ENCODE results near the gene IGFBP6.

The IGFBP6 gene

DNA sequence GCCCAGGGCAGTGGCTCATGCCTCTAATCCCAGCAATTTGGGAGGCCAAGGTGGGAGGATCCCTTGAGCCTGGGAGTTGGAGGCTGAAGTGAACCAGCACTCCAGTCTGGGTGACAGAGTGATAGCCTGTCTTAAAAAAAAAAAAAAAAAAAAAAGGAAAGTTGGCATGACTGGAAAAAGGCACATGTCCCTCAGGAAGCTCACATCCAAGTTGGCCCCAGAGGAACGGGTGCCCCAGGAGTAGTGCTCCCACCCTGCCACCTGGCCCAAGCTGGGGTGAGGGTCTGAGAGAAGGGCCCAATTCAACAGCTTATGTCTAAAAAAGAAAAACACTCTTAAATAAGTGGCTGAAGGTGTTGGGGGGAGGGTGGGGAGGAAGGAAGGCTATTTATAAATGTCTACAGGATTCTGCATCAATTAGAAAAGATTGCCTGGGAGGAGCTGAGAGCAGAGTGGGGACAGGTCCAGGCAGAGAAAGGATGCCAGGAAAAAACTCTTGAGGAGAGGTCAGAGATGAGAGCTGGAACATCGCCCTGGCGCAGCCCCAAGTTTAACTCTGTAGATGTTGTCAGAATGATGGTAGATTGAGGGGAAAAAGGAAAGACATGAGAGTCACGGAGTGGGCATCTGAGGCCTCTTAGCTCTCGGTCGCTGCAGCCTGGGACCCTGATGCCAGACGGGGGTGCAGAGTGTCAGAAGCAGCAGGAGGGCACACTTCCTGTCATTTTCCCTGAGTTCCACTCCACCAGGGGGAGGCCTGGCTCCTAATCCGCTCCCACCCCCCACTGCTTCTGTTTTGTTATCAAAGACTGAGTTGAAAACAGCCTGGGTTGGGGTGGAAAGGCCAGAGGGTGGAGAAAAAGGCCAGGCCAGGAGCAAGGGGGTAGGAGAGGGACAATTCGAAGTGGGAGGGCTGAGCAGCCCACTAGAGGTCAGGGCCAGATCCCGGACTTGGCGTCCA lies 25.6 kb upstream of the IGFBP6 start:
- peak; percentile 62 for ATAC-seq
- TF ChIP-seq PPARA (CRISPR knock-in tag; IDR thresholded peaks at IDR 0.05; ENCODE audit: borderline replicate concordance), result no peak
- 0 out of 2 replicates have a peak, but pooled peaks have one; percentile 31 for TF ChIP-seq CSDC2 (CRISPR knock-in tag; IDR thresholded peaks at IDR 0.05)
- no peak for TF ChIP-seq ZNF8 (CRISPR knock-in tag; IDR thresholded peaks at IDR 0.05)
- TF ChIP-seq ZC3H10 (CRISPR knock-in tag; IDR thresholded peaks at IDR 0.05), result no peak
- no peak for TF ChIP-seq TOX (CRISPR knock-in tag; IDR thresholded peaks at IDR 0.05; ENCODE audit: borderline replicate concordance)
- TF ChIP-seq RARB (CRISPR knock-in tag; IDR thresholded peaks at IDR 0.05), result no peak
- TF ChIP-seq, protein P1, sequence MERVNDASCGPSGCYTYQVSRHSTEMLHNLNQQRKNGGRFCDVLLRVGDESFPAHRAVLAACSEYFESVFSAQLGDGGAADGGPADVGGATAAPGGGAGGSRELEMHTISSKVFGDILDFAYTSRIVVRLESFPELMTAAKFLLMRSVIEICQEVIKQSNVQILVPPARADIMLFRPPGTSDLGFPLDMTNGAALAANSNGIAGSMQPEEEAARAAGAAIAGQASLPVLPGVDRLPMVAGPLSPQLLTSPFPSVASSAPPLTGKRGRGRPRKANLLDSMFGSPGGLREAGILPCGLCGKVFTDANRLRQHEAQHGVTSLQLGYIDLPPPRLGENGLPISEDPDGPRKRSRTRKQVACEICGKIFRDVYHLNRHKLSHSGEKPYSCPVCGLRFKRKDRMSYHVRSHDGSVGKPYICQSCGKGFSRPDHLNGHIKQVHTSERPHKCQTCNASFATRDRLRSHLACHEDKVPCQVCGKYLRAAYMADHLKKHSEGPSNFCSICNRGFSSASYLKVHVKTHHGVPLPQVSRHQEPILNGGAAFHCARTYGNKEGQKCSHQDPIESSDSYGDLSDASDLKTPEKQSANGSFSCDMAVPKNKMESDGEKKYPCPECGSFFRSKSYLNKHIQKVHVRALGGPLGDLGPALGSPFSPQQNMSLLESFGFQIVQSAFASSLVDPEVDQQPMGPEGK (CRISPR knock-in tag; IDR thresholded peaks at IDR 0.05; ENCODE audit: borderline replicate concordance), result no peak
- no peak for TF ChIP-seq ZFP30 (CRISPR knock-in tag; IDR thresholded peaks at IDR 0.05)
- no peak for TF ChIP-seq GLIS3 (CRISPR knock-in tag; IDR thresholded peaks at IDR 0.05)
- peak; percentile 59; the same call in 1 of the 2 replicates for TF ChIP-seq SNAI2 (CRISPR knock-in tag; IDR thresholded peaks at IDR 0.05)
- TF ChIP-seq, protein P2, sequence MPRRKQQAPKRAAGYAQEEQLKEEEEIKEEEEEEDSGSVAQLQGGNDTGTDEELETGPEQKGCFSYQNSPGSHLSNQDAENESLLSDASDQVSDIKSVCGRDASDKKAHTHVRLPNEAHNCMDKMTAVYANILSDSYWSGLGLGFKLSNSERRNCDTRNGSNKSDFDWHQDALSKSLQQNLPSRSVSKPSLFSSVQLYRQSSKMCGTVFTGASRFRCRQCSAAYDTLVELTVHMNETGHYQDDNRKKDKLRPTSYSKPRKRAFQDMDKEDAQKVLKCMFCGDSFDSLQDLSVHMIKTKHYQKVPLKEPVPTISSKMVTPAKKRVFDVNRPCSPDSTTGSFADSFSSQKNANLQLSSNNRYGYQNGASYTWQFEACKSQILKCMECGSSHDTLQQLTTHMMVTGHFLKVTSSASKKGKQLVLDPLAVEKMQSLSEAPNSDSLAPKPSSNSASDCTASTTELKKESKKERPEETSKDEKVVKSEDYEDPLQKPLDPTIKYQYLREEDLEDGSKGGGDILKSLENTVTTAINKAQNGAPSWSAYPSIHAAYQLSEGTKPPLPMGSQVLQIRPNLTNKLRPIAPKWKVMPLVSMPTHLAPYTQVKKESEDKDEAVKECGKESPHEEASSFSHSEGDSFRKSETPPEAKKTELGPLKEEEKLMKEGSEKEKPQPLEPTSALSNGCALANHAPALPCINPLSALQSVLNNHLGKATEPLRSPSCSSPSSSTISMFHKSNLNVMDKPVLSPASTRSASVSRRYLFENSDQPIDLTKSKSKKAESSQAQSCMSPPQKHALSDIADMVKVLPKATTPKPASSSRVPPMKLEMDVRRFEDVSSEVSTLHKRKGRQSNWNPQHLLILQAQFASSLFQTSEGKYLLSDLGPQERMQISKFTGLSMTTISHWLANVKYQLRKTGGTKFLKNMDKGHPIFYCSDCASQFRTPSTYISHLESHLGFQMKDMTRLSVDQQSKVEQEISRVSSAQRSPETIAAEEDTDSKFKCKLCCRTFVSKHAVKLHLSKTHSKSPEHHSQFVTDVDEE (CRISPR knock-in tag; IDR thresholded peaks at IDR 0.05), result 0 out of 2 replicates have a peak, but pooled peaks have one; percentile 40
- peak; percentile 37; the same call in 1 of the 2 replicates for TF ChIP-seq ZFP3 (CRISPR knock-in tag; IDR thresholded peaks at IDR 0.05)
- peak; percentile 15; the same call in 1 of the 2 replicates for TF ChIP-seq ISL1 (CRISPR knock-in tag; IDR thresholded peaks at IDR 0.05)
- TF ChIP-seq BACH2 (CRISPR knock-in tag; IDR thresholded peaks at IDR 0.05; ENCODE audit: borderline replicate concordance), result no peak
- TF ChIP-seq ZNF70 (CRISPR knock-in tag; IDR thresholded peaks at IDR 0.05), result no peak
- no peak for TF ChIP-seq ZNF565 (CRISPR knock-in tag; conservative IDR thresholded peaks at IDR 0.05; ENCODE audit: low read depth)

GRCh38 chr12:53073881-53074280 lies 23.6 kb upstream of the IGFBP6 start:
- TF ChIP-seq ZNF565 (CRISPR knock-in tag; conservative IDR thresholded peaks at IDR 0.05; ENCODE audit: low read depth), result no peak
- TF ChIP-seq ESRRG (CRISPR knock-in tag; IDR thresholded peaks at IDR 0.05), result no peak
- TF ChIP-seq CSRNP3 (CRISPR knock-in tag; IDR thresholded peaks at IDR 0.05), result no peak
- no peak for TF ChIP-seq TOX (CRISPR knock-in tag; IDR thresholded peaks at IDR 0.05; ENCODE audit: borderline replicate concordance)
- TF ChIP-seq ZNF8 (CRISPR knock-in tag; IDR thresholded peaks at IDR 0.05), result no peak
- no peak for TF ChIP-seq RARB (CRISPR knock-in tag; IDR thresholded peaks at IDR 0.05)
- TF ChIP-seq, protein P2 (CRISPR knock-in tag; IDR thresholded peaks at IDR 0.05), result no peak
- ATAC-seq, result no peak

GRCh38 chr12:53074283-53074998 lies 23.0 kb upstream of the IGFBP6 start:
- no peak for ATAC-seq
- no peak for TF ChIP-seq BACH2 (CRISPR knock-in tag; IDR thresholded peaks at IDR 0.05; ENCODE audit: borderline replicate concordance)
- TF ChIP-seq GLIS3 (CRISPR knock-in tag; IDR thresholded peaks at IDR 0.05), result no peak
- TF ChIP-seq TOX (CRISPR knock-in tag; IDR thresholded peaks at IDR 0.05; ENCODE audit: borderline replicate concordance), result no peak
